Measurements from ENCODE around the gene STRN3.

GRCh38 chr14:30949651-30950050, 76.5 kb downstream of the STRN3 start:
- TF ChIP-seq CEBPB (IDR thresholded peaks at IDR 0.05; ENCODE audit: low read depth, low read length) (no peak), POLR2A (IDR thresholded peaks at IDR 0.05; ENCODE audit: low read depth, low read length) (no peak)

All from IMR-90 (cell line).